ENCODE measurements around the gene CD247. TPM values are rescaled to one million over a fixed set of nuclear protein-coding genes. Genes with fewer than 3 reads are reported as not detected.

Gene CD247
- total and polyA plus RNA-seq, 9 of the 15 experiments (the other 6 are each of a cell fraction or from before 2014, with no cell fraction given): 0.08 to 0.42 (median 0.28) TPM; not detected in 5

GRCh38 chr1:167524651-167525050 is 6.3 kb upstream of the CD247 start (continued):
- no peak for TF ChIP-seq ZHX1 (conservative IDR thresholded peaks at IDR 0.05; ENCODE audit: low read length)
- no peak for TF ChIP-seq MTA2 (IDR thresholded peaks at IDR 0.05; ENCODE audit: low read depth)
- no peak for TF ChIP-seq NR2C2 (CRISPR knock-in tag; IDR thresholded peaks at IDR 0.05)
- no peak; the same call in 1 of the 2 replicates for TF ChIP-seq NR2C2 (tag; IDR thresholded peaks at IDR 0.05)
- no peak for TF ChIP-seq ZNF134 (CRISPR knock-in tag; conservative IDR thresholded peaks at IDR 0.05)
- TF ChIP-seq ZNF24 (IDR thresholded peaks at IDR 0.05): no peak
- TF ChIP-seq KDM1A (IDR thresholded peaks at IDR 0.05): no peak
- no peak for TF ChIP-seq DDX20 (tag; IDR thresholded peaks at IDR 0.05; ENCODE audit: low read depth)
- TF ChIP-seq SIN3A (IDR thresholded peaks at IDR 0.05; ENCODE audit: borderline replicate concordance in 2 of 2, control insufficient read depth in 1 of 2, low read depth in 2 of 2, low read length in 2 of 2): peak in 1 of 2 experiments; percentile 53; a peak in 1 of 4 replicates
- TF ChIP-seq DMBX1 (CRISPR knock-in tag; IDR thresholded peaks at IDR 0.05; ENCODE audit: borderline replicate concordance): peak; percentile 78
- TF ChIP-seq OTX1 (CRISPR knock-in tag; IDR thresholded peaks at IDR 0.05): no peak
- no peak for TF ChIP-seq POLR2H (tag; IDR thresholded peaks at IDR 0.05; ENCODE audit: low read depth)
- TF ChIP-seq HDAC8 (tag; IDR thresholded peaks at IDR 0.05): no peak
- no peak for TF ChIP-seq HNRNPUL1 (IDR thresholded peaks at IDR 0.05; ENCODE audit: low read length)
- TF ChIP-seq FOXP4 (CRISPR knock-in tag; IDR thresholded peaks at IDR 0.05; ENCODE audit: borderline replicate concordance): no peak
- no peak for TF ChIP-seq ZNF764 (CRISPR knock-in tag; IDR thresholded peaks at IDR 0.05; ENCODE audit: low read depth)
- no peak for TF ChIP-seq FOXM1 (IDR thresholded peaks at IDR 0.05; ENCODE audit: low read depth)
- no peak for TF ChIP-seq FOXM1 (CRISPR knock-in tag; IDR thresholded peaks at IDR 0.05; ENCODE audit: low read depth)
- no peak for TF ChIP-seq HOXB6 (CRISPR knock-in tag; IDR thresholded peaks at IDR 0.05; ENCODE audit: borderline replicate concordance)
- TF ChIP-seq E2F3 (CRISPR knock-in tag; IDR thresholded peaks at IDR 0.05): no peak
- TF ChIP-seq TEAD4 (IDR thresholded peaks at IDR 0.05; ENCODE audit: low read length): 0 out of 2 replicates have a peak, but pooled peaks have one; percentile 7
- TF ChIP-seq TEAD4 (CRISPR knock-in tag; IDR thresholded peaks at IDR 0.05; ENCODE audit: borderline replicate concordance): no peak
- TF ChIP-seq DLX4 (CRISPR knock-in tag; IDR thresholded peaks at IDR 0.05): no peak
- no peak for TF ChIP-seq RNF2 (IDR thresholded peaks at IDR 0.05)
- no peak for TF ChIP-seq ZNF282 (CRISPR knock-in tag; IDR thresholded peaks at IDR 0.05)
- no peak for TF ChIP-seq KLF16 (IDR thresholded peaks at IDR 0.05)
- TF ChIP-seq SMAD2 (IDR thresholded peaks at IDR 0.05; ENCODE audit: low read depth, low read length): no peak
- TF ChIP-seq SMARCE1 (IDR thresholded peaks at IDR 0.05): no peak
- TF ChIP-seq ZNF224 (CRISPR knock-in tag; IDR thresholded peaks at IDR 0.05): no peak
